ENCODE data around the gene SPATA45.
"Not testable (repeated sequence)": the region's sequence is repeated elsewhere in the genome, so short reads cannot be mapped to it uniquely, and the experiment has no call there.

Gene SPATA45

DNA sequence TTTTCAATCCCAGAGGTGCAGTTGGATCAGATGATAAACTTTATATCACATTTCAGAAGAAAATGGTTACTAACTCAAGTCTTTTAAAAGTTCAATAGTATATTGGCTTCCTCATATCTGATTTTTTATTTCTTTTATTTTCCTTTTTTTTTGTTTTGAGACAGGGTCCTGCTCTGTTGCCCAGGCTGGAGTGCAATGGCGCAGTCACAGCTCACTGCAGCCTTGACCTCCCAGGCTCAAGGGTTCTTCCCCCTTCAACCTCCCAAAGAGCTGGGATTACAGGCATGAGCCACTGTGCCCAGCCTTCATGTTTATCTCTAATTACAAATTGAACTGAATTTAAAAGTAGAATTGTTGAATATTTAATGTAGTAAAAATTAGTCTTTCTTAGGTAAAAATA is 24.5 kb upstream of the SPATA45 start:
- TF ChIP-seq, protein P1, sequence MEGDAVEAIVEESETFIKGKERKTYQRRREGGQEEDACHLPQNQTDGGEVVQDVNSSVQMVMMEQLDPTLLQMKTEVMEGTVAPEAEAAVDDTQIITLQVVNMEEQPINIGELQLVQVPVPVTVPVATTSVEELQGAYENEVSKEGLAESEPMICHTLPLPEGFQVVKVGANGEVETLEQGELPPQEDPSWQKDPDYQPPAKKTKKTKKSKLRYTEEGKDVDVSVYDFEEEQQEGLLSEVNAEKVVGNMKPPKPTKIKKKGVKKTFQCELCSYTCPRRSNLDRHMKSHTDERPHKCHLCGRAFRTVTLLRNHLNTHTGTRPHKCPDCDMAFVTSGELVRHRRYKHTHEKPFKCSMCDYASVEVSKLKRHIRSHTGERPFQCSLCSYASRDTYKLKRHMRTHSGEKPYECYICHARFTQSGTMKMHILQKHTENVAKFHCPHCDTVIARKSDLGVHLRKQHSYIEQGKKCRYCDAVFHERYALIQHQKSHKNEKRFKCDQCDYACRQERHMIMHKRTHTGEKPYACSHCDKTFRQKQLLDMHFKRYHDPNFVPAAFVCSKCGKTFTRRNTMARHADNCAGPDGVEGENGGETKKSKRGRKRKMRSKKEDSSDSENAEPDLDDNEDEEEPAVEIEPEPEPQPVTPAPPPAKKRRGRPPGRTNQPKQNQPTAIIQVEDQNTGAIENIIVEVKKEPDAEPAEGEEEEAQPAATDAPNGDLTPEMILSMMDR (IDR thresholded peaks at IDR 0.05; ENCODE audit: unreplicated experiment in 3 of 3): no peak
- H3K9me3 Mint-ChIP-seq: no peaks in the 10 kb centered on the region
- H3K27ac Mint-ChIP-seq: no peak overlapping the region
- H3K27me3 Mint-ChIP-seq (ENCODE audit: low read depth): no peaks in the 10 kb centered on the region
- H3K36me3 Mint-ChIP-seq (ENCODE audit: low read depth): peaks cover 37% of the 10 kb centered on the region
- no peak overlapping the region for H3K4me3 Mint-ChIP-seq
- no peaks in the 10 kb centered on the region for H3K4me1 Mint-ChIP-seq

DNA sequence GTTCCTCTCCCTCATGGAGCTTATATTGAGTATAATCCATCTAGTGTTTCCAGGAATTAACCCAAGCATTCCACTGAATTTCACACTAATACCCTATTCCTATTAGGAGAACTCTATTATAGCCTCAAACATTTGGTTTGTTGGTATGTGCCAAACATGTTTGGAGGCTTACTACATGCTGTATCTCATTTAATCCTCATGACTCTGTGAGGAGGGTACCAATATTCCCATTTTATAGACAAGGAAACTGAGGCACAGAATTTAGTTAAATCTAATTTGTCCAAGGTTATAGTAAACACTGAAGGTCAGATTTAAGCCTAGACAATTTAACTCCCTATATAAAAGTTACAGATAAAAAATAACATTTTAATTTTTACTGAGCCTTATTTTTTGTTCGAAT is 19.7 kb upstream of the SPATA45 start:
- no peak overlapping the region for H3K27ac Mint-ChIP-seq
- no peak overlapping the region for H3K4me3 Mint-ChIP-seq
- H3K27me3 Mint-ChIP-seq (ENCODE audit: low read depth): no peaks in the 10 kb centered on the region
- TF ChIP-seq, protein P1 (IDR thresholded peaks at IDR 0.05; ENCODE audit: unreplicated experiment in 3 of 3): no peak
- peaks cover 6% of the 10 kb centered on the region for H3K4me1 Mint-ChIP-seq
- peaks cover 31% of the 10 kb centered on the region for H3K36me3 Mint-ChIP-seq (ENCODE audit: low read depth)
- H3K9me3 Mint-ChIP-seq: no peaks in the 10 kb centered on the region

DNA sequence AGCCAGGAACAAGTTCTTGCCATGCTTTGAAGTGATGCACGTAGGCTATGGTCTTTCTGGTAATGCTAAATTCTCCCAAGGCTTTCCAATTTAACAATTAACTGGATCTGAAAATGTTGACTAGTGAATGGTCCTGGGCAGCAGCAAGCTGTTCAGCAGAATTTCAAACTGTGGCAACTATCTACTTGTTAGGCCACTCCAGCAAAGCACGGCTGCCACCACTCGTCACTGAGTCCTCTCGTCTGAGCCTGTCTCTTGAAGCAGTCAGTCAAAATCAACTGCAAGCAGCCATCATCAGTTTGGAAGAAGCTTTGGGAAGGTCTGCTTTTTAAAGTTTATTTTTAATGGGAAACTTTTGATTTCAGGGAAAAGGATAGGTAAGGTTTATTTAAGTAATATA is 16.8 kb upstream of the SPATA45 start:
- H3K9me3 Mint-ChIP-seq: no peaks in the 10 kb centered on the region
- H3K4me3 Mint-ChIP-seq: peak overlapping the region in 1 of 3 experiments; percentile 15
- TF ChIP-seq, protein P1 (IDR thresholded peaks at IDR 0.05; ENCODE audit: unreplicated experiment in 3 of 3): no peak
- no peaks in the 10 kb centered on the region for H3K27me3 Mint-ChIP-seq (ENCODE audit: low read depth)
- peaks cover 26% of the 10 kb centered on the region for H3K36me3 Mint-ChIP-seq (ENCODE audit: low read depth)
- H3K4me1 Mint-ChIP-seq: peaks cover 8% of the 10 kb centered on the region
- no peak overlapping the region for H3K27ac Mint-ChIP-seq

DNA sequence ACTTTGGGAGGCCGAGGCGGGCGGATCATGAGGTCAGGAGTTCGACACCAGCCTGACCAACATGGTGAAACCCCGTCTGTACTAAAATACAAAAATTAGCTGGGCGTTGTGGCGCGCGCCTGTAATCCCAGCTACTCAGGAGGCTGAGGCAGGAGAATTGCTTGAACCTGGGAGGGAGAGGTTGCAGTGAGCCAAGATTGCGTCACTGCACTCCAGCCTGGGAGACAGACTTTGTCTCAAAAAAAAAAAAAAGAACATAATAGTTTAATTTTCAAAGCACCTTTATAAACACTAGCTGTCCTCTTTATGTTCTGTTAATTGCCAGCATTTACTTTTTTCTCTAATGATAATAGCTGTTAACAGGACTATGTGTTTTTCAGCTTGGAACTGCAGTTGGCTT is 15.9 kb upstream of the SPATA45 start:
- H3K4me1 Mint-ChIP-seq: peaks cover 13% of the 10 kb centered on the region
- not testable (repeated sequence) for H3K27ac Mint-ChIP-seq; H3K4me3 Mint-ChIP-seq; H3K27me3 Mint-ChIP-seq (ENCODE audit: low read depth); H3K9me3 Mint-ChIP-seq
- H3K36me3 Mint-ChIP-seq (ENCODE audit: low read depth): peaks cover 26% of the 10 kb centered on the region

DNA sequence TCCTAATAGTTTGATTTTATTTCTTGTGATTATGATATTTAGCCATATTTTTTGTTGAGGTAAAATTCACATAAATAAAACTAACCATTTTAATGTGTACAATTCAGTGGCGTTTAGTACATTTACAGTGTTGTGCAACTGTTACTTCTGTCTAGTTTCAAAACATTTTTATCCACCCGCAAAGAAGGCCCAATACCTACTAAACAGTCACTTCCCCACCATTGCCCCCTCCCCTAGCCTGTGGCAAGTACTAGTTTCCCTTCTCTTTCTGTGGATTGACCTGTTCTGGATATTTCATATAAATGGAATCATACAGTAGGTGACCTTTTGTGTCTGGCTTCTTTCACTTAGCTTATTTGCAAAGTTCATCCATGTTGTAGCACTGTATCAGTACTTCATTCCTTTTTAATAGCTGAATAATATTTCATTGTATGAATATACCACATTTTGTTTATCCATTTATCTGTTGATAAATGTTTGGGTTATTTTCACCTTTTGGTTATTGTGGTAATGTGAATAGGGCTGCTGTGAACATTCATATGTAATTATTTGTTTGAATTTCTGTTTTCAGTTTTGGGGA is 14.8 kb upstream of the SPATA45 start:
- Mint-ChIP-seq H3K4me3 (no peak overlapping the region), H3K27me3 (ENCODE audit: low read depth) (no peaks in the 10 kb centered on the region), H3K27ac (no peak overlapping the region), H3K4me1 (peaks cover 13% of the 10 kb centered on the region), H3K36me3 (ENCODE audit: low read depth) (peaks cover 25% of the 10 kb centered on the region), H3K9me3 (no peaks in the 10 kb centered on the region)
- TF ChIP-seq, protein P1 (IDR thresholded peaks at IDR 0.05; ENCODE audit: unreplicated experiment in 3 of 3): no peak

DNA sequence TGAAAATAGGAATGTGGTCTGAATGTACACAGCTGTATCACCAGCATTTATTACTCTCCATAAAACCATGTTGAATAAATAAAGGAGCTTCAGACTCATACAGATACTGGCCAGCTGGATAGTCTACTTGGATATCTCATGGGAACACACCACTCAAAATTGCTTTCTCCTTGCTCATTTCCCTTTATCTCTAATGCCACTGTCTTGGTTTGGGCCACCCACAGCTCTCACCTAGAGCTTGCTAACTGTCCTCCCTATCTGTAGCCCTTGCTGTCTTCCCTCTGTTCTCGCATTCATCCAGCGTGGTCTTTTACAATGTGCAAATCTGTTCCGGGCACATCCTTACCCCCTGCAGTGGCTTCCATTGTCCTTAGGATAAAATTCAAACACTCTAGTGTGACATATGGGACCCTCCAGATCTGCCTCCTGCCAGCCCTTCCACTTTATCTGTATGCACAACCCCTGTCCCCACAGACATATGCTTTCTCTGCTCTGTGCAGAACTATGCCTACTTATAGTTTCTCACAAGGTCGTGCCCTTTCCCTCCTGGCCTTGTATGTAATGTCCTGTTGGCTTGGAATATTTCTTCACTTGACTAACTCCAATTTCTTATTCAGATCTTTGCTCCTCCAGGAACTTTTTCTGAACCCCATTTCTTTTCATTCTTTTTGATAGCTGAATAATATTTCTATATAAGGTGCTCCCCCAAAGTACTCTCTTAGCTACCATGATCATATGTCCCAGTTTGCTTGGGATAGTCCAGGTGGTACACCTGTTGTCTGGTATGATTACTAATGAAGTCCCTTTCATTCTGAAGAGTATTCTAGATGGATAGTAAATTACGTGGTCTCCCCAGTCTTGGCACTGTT is 13.5 kb upstream of the SPATA45 start:
- Mint-ChIP-seq H3K4me3 (no peak overlapping the region), H3K27me3 (ENCODE audit: low read depth) (no peaks in the 10 kb centered on the region), H3K4me1 (peaks cover 13% of the 10 kb centered on the region)

More for the DNA sequence above, 13.5 kb upstream of the SPATA45 start:
- TF ChIP-seq, protein P1 (IDR thresholded peaks at IDR 0.05; ENCODE audit: unreplicated experiment in 3 of 3): no peak
- no peak overlapping the region for H3K27ac Mint-ChIP-seq
- peaks cover 15% of the 10 kb centered on the region for H3K36me3 Mint-ChIP-seq (ENCODE audit: low read depth)
- H3K9me3 Mint-ChIP-seq: no peaks in the 10 kb centered on the region

Measured in nephron (organoid).